Osteocyte (in vitro differentiated cells): ENCODE data around the gene KRT80. TPM values are rescaled to one million over a fixed set of nuclear protein-coding genes. Genes with fewer than 3 reads are reported as not detected.
A peak's percentile ranks its signal among the peaks of the same experiment; 100 is the strongest.

Source experiments
- DNase-seq: peaks from one replicate; pipeline ENCODE4 v3.0.0; 2021; ENCODE audit warnings: mixed read lengths; ENCODE audit not compliant: unreplicated experiment; ENCODE audit errors: extremely low spot score
- H3K27ac Mint-ChIP-seq: one replicate; pipeline ENCODE4 v1.8.0; 2021; ENCODE audit warnings: mild to moderate bottlenecking, mixed read lengths; ENCODE audit not compliant: unreplicated experiment
- H3K27me3 Mint-ChIP-seq: one replicate; pipeline ENCODE4 v1.8.0; 2021; ENCODE audit warnings: mixed read lengths; ENCODE audit not compliant: unreplicated experiment
- H3K36me3 Mint-ChIP-seq: one replicate; pipeline ENCODE4 v1.8.0; 2021; ENCODE audit warnings: mixed read lengths; ENCODE audit not compliant: unreplicated experiment
- H3K4me1 Mint-ChIP-seq: one replicate; pipeline ENCODE4 v1.8.0; 2021; ENCODE audit warnings: mixed read lengths; ENCODE audit not compliant: unreplicated experiment
- H3K4me3 Mint-ChIP-seq: one replicate; pipeline ENCODE4 v1.8.0; 2021; ENCODE audit warnings: mild to moderate bottlenecking, moderate library complexity, mixed read lengths; ENCODE audit not compliant: unreplicated experiment
- H3K9me3 Mint-ChIP-seq: one replicate; pipeline ENCODE4 v1.8.0; 2021; ENCODE audit warnings: mixed read lengths; ENCODE audit not compliant: unreplicated experiment
- total RNA-seq: library from RNA; stranded (reverse); gene quantifications from 2 replicates; pipeline ENCODE4 v1.2.1, GENCODE V29; 2021
- TF ChIP-seq, protein P1 (sequence below): fragments of 200-600 bp; sonication (generic); IDR thresholded peaks from 2 replicates; pipeline ENCODE4 v1.5.0; 2021; ENCODE audit warnings: antibody characterized with exemption, mild to moderate bottlenecking, moderate library complexity

The KRT80 gene
- total RNA-seq, 1 donor from 2014 or later: 9.9 TPM

DNA sequence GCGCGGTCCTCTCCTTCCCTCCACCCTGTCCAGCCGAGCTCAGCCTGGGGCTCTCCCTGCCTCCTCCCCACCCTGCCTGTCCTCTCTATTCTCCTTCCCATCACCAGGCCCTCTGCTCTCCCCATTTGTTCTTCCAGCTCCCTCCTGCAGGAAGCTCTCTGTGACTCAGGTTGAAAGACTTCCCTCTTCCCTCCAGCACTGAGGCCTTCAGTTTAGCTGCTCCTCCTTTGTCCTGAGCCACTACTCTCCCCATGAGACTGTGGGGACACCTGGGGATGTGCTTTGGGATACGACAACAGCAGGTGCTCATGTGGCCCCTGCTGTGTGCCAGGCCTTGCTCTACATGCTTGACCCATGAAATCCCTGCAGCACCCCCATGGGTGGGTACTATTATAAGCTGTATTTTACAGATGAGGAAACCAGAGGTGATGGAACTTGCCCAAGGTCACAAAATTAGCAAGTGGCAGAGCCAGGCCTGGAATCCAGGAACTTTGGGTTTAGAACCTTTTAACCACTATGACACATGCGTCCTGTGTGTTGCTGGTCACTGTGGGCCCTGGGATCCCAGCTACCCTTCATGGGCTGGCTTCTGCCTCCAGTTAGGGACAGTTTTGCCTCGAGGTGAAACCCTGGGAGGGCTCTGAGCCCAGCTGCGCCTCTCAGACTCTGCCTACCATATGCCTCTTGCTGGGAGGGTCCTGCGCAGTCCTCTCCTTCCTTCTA, 5.5 kb downstream of the KRT80 start:
- peak overlapping the region; percentile 98 for H3K27ac Mint-ChIP-seq
- no peak overlapping the region for H3K4me3 Mint-ChIP-seq
- no peak for DNase-seq
- H3K36me3 Mint-ChIP-seq: no peaks in the 10 kb centered on the region
- no peaks in the 10 kb centered on the region for H3K27me3 Mint-ChIP-seq
- TF ChIP-seq, protein P1, sequence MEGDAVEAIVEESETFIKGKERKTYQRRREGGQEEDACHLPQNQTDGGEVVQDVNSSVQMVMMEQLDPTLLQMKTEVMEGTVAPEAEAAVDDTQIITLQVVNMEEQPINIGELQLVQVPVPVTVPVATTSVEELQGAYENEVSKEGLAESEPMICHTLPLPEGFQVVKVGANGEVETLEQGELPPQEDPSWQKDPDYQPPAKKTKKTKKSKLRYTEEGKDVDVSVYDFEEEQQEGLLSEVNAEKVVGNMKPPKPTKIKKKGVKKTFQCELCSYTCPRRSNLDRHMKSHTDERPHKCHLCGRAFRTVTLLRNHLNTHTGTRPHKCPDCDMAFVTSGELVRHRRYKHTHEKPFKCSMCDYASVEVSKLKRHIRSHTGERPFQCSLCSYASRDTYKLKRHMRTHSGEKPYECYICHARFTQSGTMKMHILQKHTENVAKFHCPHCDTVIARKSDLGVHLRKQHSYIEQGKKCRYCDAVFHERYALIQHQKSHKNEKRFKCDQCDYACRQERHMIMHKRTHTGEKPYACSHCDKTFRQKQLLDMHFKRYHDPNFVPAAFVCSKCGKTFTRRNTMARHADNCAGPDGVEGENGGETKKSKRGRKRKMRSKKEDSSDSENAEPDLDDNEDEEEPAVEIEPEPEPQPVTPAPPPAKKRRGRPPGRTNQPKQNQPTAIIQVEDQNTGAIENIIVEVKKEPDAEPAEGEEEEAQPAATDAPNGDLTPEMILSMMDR: no peak
- peaks cover 100% of the 10 kb centered on the region for H3K4me1 Mint-ChIP-seq
- H3K9me3 Mint-ChIP-seq: no peaks in the 10 kb centered on the region

DNA sequence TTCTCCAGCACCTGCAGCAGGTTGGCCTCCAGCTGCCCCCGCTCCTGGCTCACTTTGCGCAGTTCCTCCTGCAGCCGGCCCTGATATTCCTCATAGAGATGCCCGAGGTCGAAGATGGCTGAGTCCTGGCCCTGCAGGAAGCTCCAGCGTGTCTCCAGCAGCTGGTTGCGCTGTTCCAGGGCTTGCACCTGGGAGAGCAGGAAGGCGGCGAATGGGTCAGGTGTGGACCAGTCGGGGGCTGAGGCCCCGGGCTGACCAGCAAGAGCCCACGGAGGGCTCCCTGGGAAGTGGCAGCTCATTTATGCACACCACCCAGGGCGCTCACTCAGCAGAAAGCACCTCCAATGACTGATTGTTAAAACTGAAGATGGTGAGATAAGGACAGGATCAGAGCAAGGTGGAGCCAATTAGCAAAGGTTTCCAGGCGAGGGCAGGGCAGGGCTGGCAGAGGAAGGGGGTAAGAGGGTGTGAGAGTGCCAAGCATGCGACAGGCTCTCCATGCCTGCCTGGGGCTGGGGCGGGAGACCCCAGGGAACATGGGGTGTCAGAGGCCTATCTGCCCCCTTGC, 6.3 kb downstream of the KRT80 start:
- Mint-ChIP-seq H3K4me1 (peaks cover 100% of the 10 kb centered on the region), H3K27me3 (no peaks in the 10 kb centered on the region), H3K9me3 (no peaks in the 10 kb centered on the region), H3K4me3 (no peak overlapping the region), H3K27ac (peak overlapping the region; percentile 98), H3K36me3 (no peaks in the 10 kb centered on the region)
- DNase-seq: no peak
- TF ChIP-seq, protein P1: no peak

DNA sequence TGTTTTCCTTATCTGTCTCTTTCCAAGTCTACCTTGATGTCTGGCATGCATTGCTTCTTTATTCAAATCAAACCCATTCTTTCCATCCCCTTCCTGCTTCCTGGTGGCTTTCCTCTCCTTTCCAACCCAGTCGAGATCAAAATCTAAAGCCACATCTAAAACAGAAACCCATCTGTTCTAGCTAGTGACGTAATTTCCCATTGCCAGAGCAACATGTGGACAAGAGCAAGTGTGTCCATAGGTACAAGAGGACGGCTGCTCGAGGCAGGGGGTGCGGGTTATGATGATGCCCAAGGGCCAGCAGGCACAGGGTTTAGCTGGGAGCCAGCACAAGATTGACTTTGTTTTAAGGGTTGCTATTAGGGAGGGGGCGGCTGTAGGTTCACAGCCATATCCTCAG, 7.0 kb downstream of the KRT80 start:
- TF ChIP-seq, protein P1: no peak
- no peaks in the 10 kb centered on the region for H3K9me3 Mint-ChIP-seq
- H3K4me3 Mint-ChIP-seq: no peak overlapping the region
- H3K27me3 Mint-ChIP-seq: no peaks in the 10 kb centered on the region
- peak overlapping the region; percentile 100 for H3K27ac Mint-ChIP-seq
- no peak for DNase-seq
- peaks cover 1% of the 10 kb centered on the region for H3K36me3 Mint-ChIP-seq
- peaks cover 99% of the 10 kb centered on the region for H3K4me1 Mint-ChIP-seq

DNA sequence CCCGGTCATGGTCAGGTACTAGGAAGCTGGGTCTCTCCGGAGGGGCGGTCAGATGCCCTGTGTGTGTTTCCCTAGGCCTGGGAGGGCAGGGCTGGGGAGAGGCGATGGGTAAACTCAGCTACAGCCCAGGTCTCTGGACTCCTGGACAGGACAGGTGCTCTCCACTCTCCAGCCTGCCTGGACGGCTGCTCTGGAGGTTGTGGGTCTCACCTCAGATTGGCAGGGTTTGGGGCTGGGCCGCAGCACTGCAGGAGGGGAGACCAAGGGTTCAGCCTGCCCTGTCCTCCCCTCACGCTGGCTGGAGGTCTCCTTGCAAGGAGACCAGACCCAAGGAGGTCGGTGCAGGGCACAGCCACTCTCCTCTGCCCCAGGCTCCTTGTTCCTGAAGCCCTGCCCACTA, 7.8 kb downstream of the KRT80 start:
- no peaks in the 10 kb centered on the region for H3K27me3 Mint-ChIP-seq
- H3K9me3 Mint-ChIP-seq: no peaks in the 10 kb centered on the region
- DNase-seq: no peak
- TF ChIP-seq, protein P1: no peak
- peaks cover 98% of the 10 kb centered on the region for H3K4me1 Mint-ChIP-seq
- peaks cover 3% of the 10 kb centered on the region for H3K36me3 Mint-ChIP-seq
- H3K27ac Mint-ChIP-seq: peak overlapping the region; percentile 100
- H3K4me3 Mint-ChIP-seq: no peak overlapping the region

DNA sequence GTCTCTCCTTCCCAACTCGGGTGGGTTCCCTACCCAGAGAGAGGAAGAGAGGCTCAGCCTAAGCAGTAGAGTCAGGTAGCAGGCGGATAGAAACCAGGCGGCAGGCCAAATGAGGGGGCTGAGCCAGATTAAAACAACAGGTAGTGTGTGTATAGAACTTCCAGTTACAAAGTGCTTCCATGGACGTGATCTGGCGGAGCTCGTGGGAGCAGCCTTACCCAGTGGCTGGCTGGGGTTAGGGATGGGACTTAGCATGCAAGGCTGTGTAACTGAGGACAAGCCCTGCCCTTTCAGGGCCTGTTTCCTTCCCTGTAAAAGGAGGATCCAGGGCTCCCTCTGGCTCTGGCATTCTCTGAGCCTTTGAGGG, 8.3 kb downstream of the KRT80 start:
- H3K9me3 Mint-ChIP-seq: no peaks in the 10 kb centered on the region
- H3K4me3 Mint-ChIP-seq: no peak overlapping the region
- peaks cover 98% of the 10 kb centered on the region for H3K4me1 Mint-ChIP-seq
- no peak for DNase-seq
- peaks cover 3% of the 10 kb centered on the region for H3K36me3 Mint-ChIP-seq
- no peaks in the 10 kb centered on the region for H3K27me3 Mint-ChIP-seq
- TF ChIP-seq, protein P1: no peak
- peak overlapping the region; percentile 100 for H3K27ac Mint-ChIP-seq
